ENCODE measurements around the gene LIN52.

Gene LIN52

DNA sequence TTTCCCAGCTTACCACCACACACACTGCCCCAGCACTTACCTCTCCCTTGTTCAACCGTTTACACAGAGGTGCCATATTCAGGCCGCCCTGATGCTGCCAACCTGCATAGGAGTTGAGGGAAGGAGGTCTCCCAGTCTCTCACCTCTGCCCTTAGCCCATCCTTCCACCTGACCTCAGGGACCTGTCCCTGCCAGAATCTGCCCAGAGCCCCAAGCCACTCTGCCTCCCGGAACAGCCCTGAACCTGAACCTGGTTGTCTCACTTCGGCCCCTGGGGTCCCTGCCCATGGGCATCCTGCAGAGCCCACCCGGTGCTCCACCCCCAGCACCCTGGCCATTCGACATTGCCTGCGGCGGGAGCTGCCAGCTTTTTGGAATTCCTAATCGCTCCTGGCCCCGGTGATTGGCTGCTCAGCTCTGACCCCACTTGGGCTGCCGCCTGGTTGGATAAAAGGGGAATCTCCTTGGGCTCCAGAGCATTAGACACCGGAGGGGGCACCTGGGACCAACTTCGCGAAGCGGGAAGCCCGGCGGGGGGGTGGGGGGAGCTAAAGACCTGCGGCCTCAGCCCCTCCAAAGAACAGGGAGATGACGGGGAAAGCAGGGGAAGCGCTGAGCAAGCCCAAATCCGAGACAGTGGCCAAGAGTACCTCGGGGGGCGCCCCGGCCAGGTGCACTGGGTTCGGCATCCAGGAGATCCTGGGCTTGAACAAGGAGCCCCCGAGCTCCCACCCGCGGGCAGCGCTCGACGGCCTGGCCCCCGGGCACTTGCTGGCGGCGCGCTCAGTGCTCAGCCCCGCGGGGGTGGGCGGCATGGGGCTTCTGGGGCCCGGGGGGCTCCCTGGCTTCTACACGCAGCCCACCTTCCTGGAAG lies 154.5 kb downstream of the LIN52 start, which contains the start of gene VSX2:
VSX2 (plus strand) TSS at position 476 of the 874 bp plus-strand sequence; CDS start at position 589, 113 bp downstream.
- DNase-seq = no peak

GRCh38 chr14:74239848-74240793 lies 155.4 kb downstream of the LIN52 start:
- no peak for DNase-seq

GRCh38 chr14:74240794-74241651 lies 156.3 kb downstream of the LIN52 start:
- no peak for DNase-seq

DNA sequence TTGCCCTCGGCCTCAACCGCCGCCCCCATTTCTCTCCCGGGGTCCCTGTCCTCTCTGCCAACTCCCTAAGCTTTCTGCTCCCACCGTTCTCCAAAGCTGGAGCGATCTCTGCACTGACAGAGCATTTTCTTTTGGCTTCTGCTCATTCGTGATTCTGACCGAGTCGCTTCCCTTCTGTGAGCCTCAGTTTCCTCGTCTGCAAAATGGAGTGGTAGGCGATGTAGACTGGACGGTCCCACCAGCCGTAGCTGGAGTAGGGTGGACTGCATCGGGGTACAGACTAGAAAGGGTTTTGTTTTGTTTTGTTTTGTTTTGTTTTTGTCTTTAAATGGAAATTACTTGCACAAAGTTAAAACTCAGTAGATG lies 156.9 kb downstream of the LIN52 start:
- no peak for DNase-seq

GRCh38 chr14:74242021-74242779 lies 157.4 kb downstream of the LIN52 start:
- DNase-seq = no peak

DNA sequence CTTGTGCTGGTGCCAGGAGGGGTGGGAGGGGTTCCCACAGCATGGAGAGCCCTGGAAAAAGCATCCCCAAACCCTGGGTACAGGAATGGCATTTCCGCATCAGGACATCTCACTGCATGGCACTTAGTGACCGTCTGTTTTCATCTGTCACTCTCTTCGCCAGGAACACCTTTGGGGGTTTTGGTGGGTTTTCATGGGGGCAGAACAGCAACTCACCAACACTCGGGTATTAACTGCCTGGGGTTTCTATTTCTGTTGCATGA lies 158.0 kb downstream of the LIN52 start:
- DNase-seq = no peak

GRCh38 chr14:74243051-74243450 lies 158.3 kb downstream of the LIN52 start:
- DNase-seq = no peak

- no peak for DNase-seq
Observed at GRCh38 chr14:74244115-74244514, 159.4 kb downstream of the LIN52 start.

DNA sequence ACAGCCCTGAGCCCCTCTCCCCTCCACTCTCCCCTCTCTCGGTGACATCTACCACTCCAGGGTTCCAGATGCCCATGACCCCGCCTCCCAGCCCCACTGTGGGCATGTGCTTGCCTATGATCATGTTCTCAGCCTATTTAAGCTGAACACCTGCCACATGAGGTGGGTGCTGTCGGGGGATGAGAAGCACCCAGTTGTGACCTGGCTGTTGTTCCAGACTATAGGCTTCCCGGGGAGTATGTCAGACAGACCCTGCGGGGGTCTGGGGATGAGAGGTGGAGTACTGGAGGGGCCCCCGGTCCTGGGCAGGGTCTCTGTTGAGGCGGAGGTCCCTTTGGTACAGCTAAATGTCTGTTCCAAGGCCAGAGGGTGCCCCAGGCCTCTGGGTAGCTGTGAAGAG lies 160.5 kb downstream of the LIN52 start:
- DNase-seq = no peak

GRCh38 chr14:74246542-74246941 lies 161.8 kb downstream of the LIN52 start:
- DNase-seq = no peak

GRCh38 chr14:74248017-74248416 lies 163.3 kb downstream of the LIN52 start:
- DNase-seq = no peak

DNA sequence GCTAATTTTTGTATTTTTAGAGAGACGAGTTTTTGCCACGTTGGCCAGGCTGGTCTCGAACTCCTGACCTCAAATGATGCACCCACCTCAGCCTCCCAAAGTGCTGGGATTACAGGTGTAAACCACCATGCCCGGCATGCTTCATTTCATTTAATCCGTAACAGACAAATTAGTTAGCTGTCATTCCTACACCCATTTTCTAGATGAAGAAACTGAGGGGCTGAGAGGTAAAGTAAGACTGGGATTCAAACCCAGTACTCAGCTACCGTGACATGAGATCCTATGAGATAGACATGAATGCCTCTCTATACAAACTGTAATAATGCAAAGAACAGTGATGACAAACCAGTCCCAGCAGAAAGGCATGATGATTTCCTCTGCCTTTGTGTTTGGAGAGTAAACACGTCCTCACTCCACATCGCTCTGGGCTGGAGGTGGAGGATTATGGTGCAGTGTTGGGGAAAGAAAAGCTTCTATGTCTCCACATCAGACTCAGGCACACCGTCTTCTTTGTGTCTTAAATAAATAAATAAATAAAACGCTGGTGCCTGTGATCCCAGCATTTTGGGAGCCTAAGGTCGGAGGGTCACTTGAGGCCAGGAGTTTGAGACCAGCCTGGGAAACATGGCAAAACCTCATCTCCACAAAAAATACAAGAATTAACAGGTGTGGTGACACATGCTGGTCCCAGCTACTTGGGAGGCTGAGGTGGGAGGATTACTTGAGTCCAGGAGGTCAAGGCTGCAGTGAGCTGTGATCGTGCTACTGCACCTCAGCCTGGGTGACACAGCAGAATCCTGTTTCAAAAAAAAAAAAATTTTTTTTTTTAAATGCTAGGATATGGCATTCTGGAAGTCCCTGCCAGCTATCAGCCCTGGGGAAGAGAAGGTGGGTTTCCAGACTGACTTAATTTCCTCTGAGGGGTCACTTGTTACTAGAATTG lies 164.9 kb downstream of the LIN52 start:
- DNase-seq = no peak
